Pancreas (tissue), 10 donors: ENCODE data around the gene SSTR1. TPM values are rescaled to one million over a fixed set of nuclear protein-coding genes. Genes with fewer than 3 reads are reported as not detected.
"Not testable (repeated sequence)": the region's sequence is repeated elsewhere in the genome, so short reads cannot be mapped to it uniquely, and the experiment has no call there.

ENCODE experiments used
- ATAC-seq, 4 donors: fragments of 200-7000 bp; cut with Tn5 transposase; one replicate each; pipeline versions ENCODE4 v1.8.0 to v1.9.1; 2020; ENCODE audit warnings: mild to moderate bottlenecking in 4 of 4, moderate library complexity in 4 of 4
- DNase-seq, 6 donors: peaks; one replicate each; pipeline ENCODE4 v3.0.0-alpha.2; 2020
- FAIRE-seq: peaks from 2 replicates; lab custom pipeline; 2012; peaks lifted over from hg19 to GRCh38; lab: Jason Lieb, UNC
- H3K27ac ChIP-seq, 4 donors: fragments of 200-600 bp; sonication (generic); 1 replicate in 3 of 4; 2 replicates in 1 of 4; pipeline versions ENCODE4 v1.5.0 to v1.8.0; 2020
- H3K27me3 ChIP-seq, 4 donors: fragments of 200-600 bp; one replicate each; pipeline ENCODE4 v1.8.0; 2021
- H3K36me3 ChIP-seq, 3 donors: fragments of 200-600 bp; sonication (generic) in 1 of 3; one replicate each; pipeline versions ENCODE4 v1.5.0 to v1.8.0; 2020 to 2021
- H3K4me1 ChIP-seq, 3 donors: fragments of 200-600 bp; one replicate each; pipeline ENCODE4 v1.8.0; 2021
- H3K4me3 ChIP-seq, 4 donors: fragments of 200-600 bp; sonication (generic) in 2 of 4; one replicate each; pipeline versions ENCODE4 v1.5.0 to v1.8.0; 2020 to 2021
- H3K9me3 ChIP-seq, 4 donors: fragments of 200-600 bp; one replicate each; pipeline ENCODE4 v1.8.0; 2021
- CTCF ChIP-seq, 4 donors: fragments of 200-600 bp; sonication (generic) in 3 of 4; IDR thresholded peaks; one replicate each; pipeline versions ENCODE4 v1.5.0 to v1.8.0; 2021; ENCODE audit warnings: antibody characterized with exemption in 4 of 4
- WGBS, 2 donors: extraction: QIAGEN DNeasy Blood & Tissue Kit; methylation state at CpG; one replicate each; pipeline ENCODE4 v1.1.7; 2013; 5-methylcytosine and 5-hydroxymethylcytosine counted together
- intact Hi-C, 3 donors: fragments of 100-400 bp; cut with DNase I; formaldehyde crosslinking; loops; one replicate each; pipeline versions ENCODE4 v1.11.1 to v1.14.2; 2022
- polyA plus RNA-seq, 2 donors: library from polyadenylated mRNA; stranded (reverse); fragments of 200-250 nt; gene quantifications; one replicate each; pipeline ENCODE4 v1.2.3, GENCODE V29; 2013
- total RNA-seq, 6 donors: library from RNA; stranded (reverse); fragmentation: NEBNext Ultra II Directional in 4 of 6; extraction: Animal tissue kit (Norgen Biotek cat#: 25700) in 4 of 6; gene quantifications; one replicate each; pipeline versions ENCODE4 v1.2.1 to v1.2.4, GENCODE V29; 2021 to 2023
- donor health status: healthy with polysubstance abuse.
- donor health status: DM: no; HTN: no; CAD: no; lungs with moderate emphysema.
- donor health status: DM: no; HTN: no; CAD: no.
- donor health status: control.
- donor health status: control.
- donor health status: Bipolar disorder and iron deficiency.
- donor health status: DM: yes; HTN: yes; CAD: no.
- donor health status: DM: no; HTN: no; CAD: no.
- donor health status: DM: no; HTN: no; CAD: no.
- donor health status: DM: yes; HTN: yes; CAD: no.

SSTR1 gene
- total and polyA plus RNA-seq, 8 donors = 0.95 to 8.1 (median 2.1) TPM

DNA sequence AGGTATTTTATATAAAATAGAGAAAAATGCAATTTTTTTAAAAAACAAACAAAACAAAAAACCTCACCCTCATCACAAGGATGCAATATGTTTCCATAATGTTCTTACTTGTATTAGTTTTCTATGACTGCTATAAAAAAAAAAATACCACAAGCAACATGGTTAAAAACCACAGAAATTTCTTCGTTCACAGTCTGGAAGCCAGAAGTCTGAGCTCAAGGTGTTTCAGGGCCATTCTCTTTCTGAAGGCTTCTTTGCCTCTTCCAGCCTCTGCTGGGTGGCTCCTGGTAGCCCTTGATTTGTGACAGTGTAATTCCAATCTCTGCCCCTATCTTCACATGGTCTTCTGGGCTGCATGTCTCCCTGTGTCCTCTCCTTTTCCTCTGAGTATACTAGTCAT, 21.5 kb upstream of the SSTR1 start:
- TF ChIP-seq CTCF (IDR thresholded peaks at IDR 0.05) = no peak
- Histone ChIP-seq H3K9me3 (no peaks in the 10 kb centered on the region), H3K4me3 (no peak overlapping the region), H3K27ac (no peak overlapping the region), H3K36me3 (no peaks in the 10 kb centered on the region), H3K4me1 (no peaks in the 10 kb centered on the region), H3K27me3 (no peaks in the 10 kb centered on the region)
- intact Hi-C loops = no loop called here
- DNase-seq = no peak
- WGBS, 2 donors = 74 to 97% methylated on average over 1 of the region's 1 CpG
- ATAC-seq = no peak
- FAIRE-seq = no peak

DNA sequence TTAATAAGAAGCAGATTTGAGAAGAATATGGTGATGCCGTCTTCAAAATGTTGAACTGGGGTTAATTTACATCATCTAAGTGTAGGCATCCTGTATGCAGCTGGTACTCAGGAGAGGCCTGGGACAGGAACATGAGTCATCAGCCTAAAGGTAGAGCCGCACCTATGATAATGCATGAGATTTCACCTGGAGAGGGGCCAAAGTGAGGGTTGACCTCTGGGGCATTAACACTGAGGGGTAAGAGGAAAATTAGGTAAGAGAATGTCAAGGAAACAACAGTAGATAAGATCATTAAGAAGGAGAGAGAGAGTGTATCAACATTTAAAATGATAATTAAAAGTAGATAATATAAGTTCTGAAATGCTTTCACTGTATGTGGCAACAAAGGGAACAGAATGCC, 20.2 kb upstream of the SSTR1 start:
- DNase-seq (no peak), ATAC-seq (no peak), FAIRE-seq (no peak)
- no peak for TF ChIP-seq CTCF (IDR thresholded peaks at IDR 0.05)
- H3K9me3 ChIP-seq = no peaks in the 10 kb centered on the region
- H3K27me3 ChIP-seq = no peaks in the 10 kb centered on the region
- H3K4me1 ChIP-seq = no peaks in the 10 kb centered on the region
- intact Hi-C loops = no loop called here
- H3K36me3 ChIP-seq = no peaks in the 10 kb centered on the region
- H3K27ac ChIP-seq = no peak overlapping the region
- whole genome bisulfite sequencing, 2 donors = 62 to 64% methylated on average over 2 of the region's 2 CpGs
- no peak overlapping the region for H3K4me3 ChIP-seq

- Histone ChIP-seq H3K27me3 (no peaks in the 10 kb centered on the region), H3K4me3 (no peak overlapping the region), H3K4me1 (no peaks in the 10 kb centered on the region), H3K27ac (no peak overlapping the region), H3K36me3 (no peaks in the 10 kb centered on the region), H3K9me3 (no peaks in the 10 kb centered on the region)
- FAIRE-seq (no peak), DNase-seq (no peak), ATAC-seq (no peak)
- WGBS, 2 donors = 93 to 100% methylated on average over 2 to 4 of the region's 4 CpGs
- no peak for TF ChIP-seq CTCF (IDR thresholded peaks at IDR 0.05)
- intact Hi-C loops = loop anchor here in 1 of 3 donors (10.0 kb wide), 1 partner anchor 285 kb away; no protein-coding TSS in a partner anchor
Observed at GRCh38 chr14:38189930-38190726, 17.6 kb upstream of the SSTR1 start.

DNA sequence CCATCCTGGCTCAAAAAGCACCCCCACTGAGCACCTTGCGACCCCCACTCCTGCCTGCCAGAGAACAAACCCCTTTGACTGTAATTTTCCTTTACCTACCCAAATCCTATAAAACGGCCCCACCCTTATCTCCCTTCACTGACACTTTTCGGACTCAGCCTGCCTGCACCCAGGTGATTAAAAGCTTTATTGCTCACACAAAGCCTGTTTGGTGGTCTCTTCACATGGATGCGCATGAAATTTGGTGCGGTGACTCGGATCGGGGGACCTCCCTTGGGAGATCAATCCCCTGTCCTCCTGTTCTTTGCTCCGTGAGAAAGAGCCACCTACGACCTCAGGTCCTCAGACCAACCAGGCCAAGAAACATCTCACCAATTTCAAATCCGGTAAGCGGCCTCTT, 16.9 kb upstream of the SSTR1 start:
- not testable (repeated sequence) for FAIRE-seq, H3K4me3 ChIP-seq, H3K9me3 ChIP-seq

GRCh38 chr14:38191491-38191890, 16.2 kb upstream of the SSTR1 start:
- FAIRE-seq, DNase-seq, H3K4me3 ChIP-seq, H3K9me3 ChIP-seq, H3K27me3 ChIP-seq, H3K4me1 ChIP-seq, H3K27ac ChIP-seq, H3K36me3 ChIP-seq, ATAC-seq: not testable (repeated sequence)
- intact Hi-C loops = loop anchor here in 1 of 3 donors (10.0 kb wide), 1 partner anchor 287 kb away; no protein-coding TSS in a partner anchor
- 76 to 91% methylated on average over 10 of the region's 10 CpGs for WGBS, 2 donors

More for the DNA sequence above, 16.9 kb upstream of the SSTR1 start:
- 80 to 85% methylated on average over 11 of the region's 11 CpGs for WGBS, 2 donors
- not testable (repeated sequence) for H3K4me1 ChIP-seq, H3K36me3 ChIP-seq, H3K27me3 ChIP-seq, H3K27ac ChIP-seq, ATAC-seq, DNase-seq
- intact Hi-C loops = loop anchor here in 1 of 3 donors (10.0 kb wide), 1 partner anchor 286 kb away; no protein-coding TSS in a partner anchor
